ENCODE measurements around the gene ZNF382.

Gene ZNF382

DNA sequence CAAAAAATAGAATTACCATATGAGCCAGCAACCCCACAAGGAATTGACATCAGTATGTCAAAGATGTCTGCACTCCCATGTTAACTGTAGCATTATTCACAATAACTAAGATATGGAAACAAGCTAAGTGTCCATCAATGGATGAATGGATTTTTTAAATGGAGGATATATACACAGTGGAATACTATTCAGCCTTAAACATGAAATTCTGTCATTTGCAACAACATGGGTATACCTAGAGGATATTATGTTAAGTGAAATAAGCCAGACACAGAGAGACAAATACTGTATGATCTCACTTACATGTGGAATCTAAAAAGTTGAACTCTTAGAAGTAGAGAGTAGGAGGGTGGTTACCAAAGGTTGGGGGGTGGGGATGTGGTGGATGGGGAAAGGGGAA lies 74.3 kb downstream of the ZNF382 start:
- no peak for DNase-seq (ENCODE audit: low read depth, low spot score)

All from smooth muscle cell of the brain vasculature (primary cell).